Activated gamma-delta T cell treated with Interleukin-2 at 50 U/mL for 16 hours (primary cell): ENCODE data around the gene ANKFN1.
A peak's percentile ranks its signal among the peaks of the same experiment; 100 is the strongest.

Experiments
- DNase-seq: peaks from one replicate; pipeline ENCODE4 v3.0.0-alpha.2; 2020

The ANKFN1 gene

GRCh38 chr17:56290101-56290801, 137.0 kb downstream of the ANKFN1 start:
- DNase-seq: no peak

GRCh38 chr17:56290802-56291118, 137.5 kb downstream of the ANKFN1 start:
- no peak for DNase-seq

- DNase-seq: no peak
Observed at GRCh38 chr17:56291226-56291805, 138.0 kb downstream of the ANKFN1 start.

GRCh38 chr17:56292010-56292409, 138.7 kb downstream of the ANKFN1 start:
- no peak for DNase-seq

- no peak for DNase-seq
Observed at GRCh38 chr17:56292578-56292977, 139.3 kb downstream of the ANKFN1 start.

GRCh38 chr17:56297184-56297583, 143.9 kb downstream of the ANKFN1 start:
- DNase-seq: peak; percentile 5

GRCh38 chr17:56298846-56299245, 145.6 kb downstream of the ANKFN1 start:
- DNase-seq: no peak

GRCh38 chr17:56300144-56300543, 146.9 kb downstream of the ANKFN1 start:
- DNase-seq: no peak

- no peak for DNase-seq
Observed at GRCh38 chr17:56305007-56305406, 151.7 kb downstream of the ANKFN1 start.

- DNase-seq: no peak
Observed at GRCh38 chr17:56309897-56310296, 156.6 kb downstream of the ANKFN1 start.

GRCh38 chr17:56310782-56311181, 157.5 kb downstream of the ANKFN1 start:
- no peak for DNase-seq

GRCh38 chr17:56313201-56313600, 159.9 kb downstream of the ANKFN1 start:
- no peak for DNase-seq

GRCh38 chr17:56314026-56314425, 160.8 kb downstream of the ANKFN1 start:
- no peak for DNase-seq

GRCh38 chr17:56314984-56315602, 161.8 kb downstream of the ANKFN1 start:
- no peak for DNase-seq

GRCh38 chr17:56316604-56317003, 163.3 kb downstream of the ANKFN1 start:
- no peak for DNase-seq

- no peak for DNase-seq
Observed at GRCh38 chr17:56317351-56318208, 164.3 kb downstream of the ANKFN1 start.

- no peak for DNase-seq
Observed at GRCh38 chr17:56319531-56319930, 166.3 kb downstream of the ANKFN1 start.

- no peak for DNase-seq
Observed at GRCh38 chr17:56320443-56320842, 167.2 kb downstream of the ANKFN1 start.

- no peak for DNase-seq
Observed at GRCh38 chr17:56322991-56323390, 169.7 kb downstream of the ANKFN1 start.

GRCh38 chr17:56324676-56325075, 171.4 kb downstream of the ANKFN1 start:
- no peak for DNase-seq

- DNase-seq: no peak
Observed at GRCh38 chr17:56325313-56326000, 172.2 kb downstream of the ANKFN1 start.

GRCh38 chr17:56326001-56326359, 172.7 kb downstream of the ANKFN1 start:
- no peak for DNase-seq

- no peak for DNase-seq
Observed at GRCh38 chr17:56347639-56348038, 194.4 kb downstream of the ANKFN1 start.
